Measurements from ENCODE around the gene TBC1D4. TPM values are rescaled to one million over a fixed set of nuclear protein-coding genes. Genes with fewer than 3 reads are reported as not detected.

TBC1D4 gene
- total RNA-seq, 1 experiment from 2014 or later = 15.5 TPM

DNA sequence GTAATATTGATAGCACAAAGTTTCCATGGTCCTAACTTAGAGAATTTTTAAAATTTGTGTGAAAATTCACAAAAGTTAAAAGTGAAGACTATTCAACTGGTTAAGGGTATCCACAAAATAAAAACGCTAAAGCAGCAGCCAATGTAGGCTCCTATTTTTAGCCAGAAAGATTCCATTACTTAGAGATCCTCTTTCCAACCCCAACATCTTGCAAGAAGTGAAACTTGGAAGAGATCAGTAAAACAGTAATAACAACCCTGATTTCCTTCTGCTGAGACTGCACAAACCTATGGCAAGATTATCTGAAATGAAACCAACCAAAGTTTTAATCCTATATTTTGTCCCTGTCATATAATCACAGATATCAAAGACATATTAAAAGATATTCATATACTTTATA, 8.5 kb downstream of the TBC1D4 start:
- Histone ChIP-seq H3K4me3 (ENCODE audit: insufficient read depth, low read depth, low read length) (no peak overlapping the region), H3K36me3 (replicated peaks; ENCODE audit: control insufficient read depth, insufficient read depth, low read length) (no peaks in the 10 kb centered on the region), H3K27me3 (ENCODE audit: control insufficient read depth, insufficient read depth, low read length) (no peaks in the 10 kb centered on the region)
- no peak for DNase-seq

DNA sequence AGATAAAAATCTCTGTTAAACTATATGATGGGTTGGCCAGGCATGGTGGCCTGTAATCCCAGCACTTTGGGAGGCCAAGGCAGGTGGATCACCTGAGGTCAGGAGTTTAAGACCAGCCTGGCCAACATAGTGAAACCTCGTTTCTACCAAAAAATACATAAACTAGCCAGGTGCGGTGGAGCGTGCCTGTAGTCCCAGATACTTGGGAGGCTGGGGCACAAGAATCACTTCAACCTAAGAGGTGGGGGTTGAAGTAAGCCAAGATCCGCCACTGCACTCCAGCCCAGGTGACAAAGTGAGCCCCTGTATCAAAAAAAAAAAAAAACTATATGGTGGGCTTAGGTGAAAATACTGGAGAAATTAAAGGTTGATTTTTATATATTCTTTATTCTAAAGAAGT, 11.3 kb downstream of the TBC1D4 start:
- Histone ChIP-seq H3K4me3 (ENCODE audit: insufficient read depth, low read depth, low read length) (no peak overlapping the region), H3K27me3 (ENCODE audit: control insufficient read depth, insufficient read depth, low read length) (no peaks in the 10 kb centered on the region), H3K36me3 (replicated peaks; ENCODE audit: control insufficient read depth, insufficient read depth, low read length) (no peaks in the 10 kb centered on the region)
- no peak for DNase-seq

DNA sequence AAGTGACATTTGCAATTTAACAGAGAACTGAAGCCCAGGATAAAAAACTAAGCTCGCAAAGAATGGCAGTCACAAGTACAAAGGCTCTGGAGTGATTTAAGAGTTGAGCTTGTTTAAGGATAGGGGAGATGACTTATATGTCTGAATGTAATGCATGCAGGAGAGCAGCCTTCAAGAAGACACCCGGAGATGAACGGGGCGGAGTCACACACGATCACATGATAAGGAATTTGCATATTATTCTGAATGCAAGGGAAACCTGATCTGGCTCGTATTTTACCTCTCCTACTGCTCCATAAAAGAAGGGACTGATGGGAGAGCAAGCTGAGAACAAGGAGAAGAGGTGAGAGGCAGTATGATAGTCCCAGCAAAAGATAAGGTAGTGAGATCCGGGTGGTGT, 12.9 kb downstream of the TBC1D4 start:
- Histone ChIP-seq H3K36me3 (replicated peaks; ENCODE audit: control insufficient read depth, insufficient read depth, low read length) (no peaks in the 10 kb centered on the region), H3K4me3 (ENCODE audit: insufficient read depth, low read depth, low read length) (no peak overlapping the region), H3K27me3 (ENCODE audit: control insufficient read depth, insufficient read depth, low read length) (no peaks in the 10 kb centered on the region)
- DNase-seq = peak; percentile 57

DNA sequence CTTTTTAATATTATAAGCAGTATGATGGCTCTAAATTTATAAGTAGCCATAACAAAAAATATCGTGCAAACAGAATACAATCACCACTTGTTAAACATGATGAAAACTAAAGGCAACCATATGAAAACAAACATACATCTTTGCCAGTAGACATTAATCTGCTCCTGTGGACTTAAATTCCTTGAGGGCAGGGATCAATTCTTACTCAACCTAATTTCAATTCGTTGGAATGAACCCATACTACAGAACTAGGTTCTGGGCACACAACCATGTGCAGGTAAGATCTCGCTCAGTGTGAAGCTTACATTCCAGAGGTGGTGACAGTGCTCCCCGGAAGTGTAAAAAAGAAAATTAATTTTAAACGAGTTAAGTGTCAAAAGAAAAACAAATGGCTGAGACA, 13.4 kb downstream of the TBC1D4 start:
- Histone ChIP-seq H3K4me3 (ENCODE audit: insufficient read depth, low read depth, low read length) (no peak overlapping the region), H3K27me3 (ENCODE audit: control insufficient read depth, insufficient read depth, low read length) (no peaks in the 10 kb centered on the region)
- DNase-seq = no peak

DNA sequence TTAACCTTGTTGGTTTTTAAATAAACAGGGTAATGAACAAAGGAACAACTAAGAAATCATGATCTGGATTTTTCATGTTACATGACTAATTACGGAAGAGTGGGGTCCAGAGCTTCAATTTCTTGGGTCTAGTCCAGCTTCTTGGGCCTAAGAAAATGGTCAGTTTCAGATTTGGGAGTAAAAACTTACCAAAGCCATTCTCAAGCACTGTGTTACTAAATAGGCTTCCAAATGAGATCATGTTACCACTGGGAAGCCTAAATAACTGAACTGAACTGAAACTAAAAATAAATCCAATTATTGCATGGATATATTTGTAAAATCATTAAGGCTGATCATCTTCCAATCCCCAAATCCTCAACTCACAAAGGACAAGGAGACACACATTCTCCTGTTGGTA, 13.9 kb downstream of the TBC1D4 start:
- Histone ChIP-seq H3K4me3 (ENCODE audit: insufficient read depth, low read depth, low read length) (no peak overlapping the region), H3K27me3 (ENCODE audit: control insufficient read depth, insufficient read depth, low read length) (no peaks in the 10 kb centered on the region), H3K36me3 (replicated peaks; ENCODE audit: control insufficient read depth, insufficient read depth, low read length) (no peaks in the 10 kb centered on the region)
- DNase-seq = no peak

More for the DNA sequence above, 13.4 kb downstream of the TBC1D4 start:
- no peaks in the 10 kb centered on the region for H3K36me3 ChIP-seq (replicated peaks; ENCODE audit: control insufficient read depth, insufficient read depth, low read length)

DNA sequence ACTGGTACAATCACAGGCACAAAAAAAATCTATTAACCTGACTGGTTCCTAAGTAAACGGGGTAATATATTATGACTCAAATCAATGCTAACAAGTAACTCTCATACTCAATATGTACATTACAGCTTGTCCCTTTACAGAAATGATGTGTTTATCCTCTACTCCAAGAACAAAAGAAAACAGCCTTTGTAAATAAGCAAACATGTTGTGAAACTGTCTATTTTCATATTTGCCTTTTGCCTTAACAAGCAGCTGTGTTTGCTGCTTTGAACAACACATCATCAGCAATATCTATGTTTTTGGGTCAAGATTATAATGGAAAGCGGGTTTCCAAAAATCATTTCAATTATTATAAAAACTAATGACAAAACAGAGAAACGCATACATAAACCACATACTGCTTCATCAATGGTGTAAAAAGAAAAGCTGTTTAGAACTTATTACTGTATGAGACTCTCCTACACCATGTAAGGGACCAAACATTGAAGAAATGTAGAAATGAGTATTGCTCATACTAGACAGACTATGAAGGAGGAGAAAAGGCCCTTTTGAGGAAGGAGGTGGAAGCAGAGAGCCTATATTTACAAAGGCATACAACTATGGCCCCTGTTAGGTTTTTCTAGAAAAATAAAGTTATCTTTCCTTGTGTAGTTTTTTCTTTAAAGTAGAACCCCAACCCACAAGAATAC, 14.8 kb downstream of the TBC1D4 start:
- H3K27me3 ChIP-seq (ENCODE audit: control insufficient read depth, insufficient read depth, low read length) = no peaks in the 10 kb centered on the region
- no peak for DNase-seq
- no peaks in the 10 kb centered on the region for H3K36me3 ChIP-seq (replicated peaks; ENCODE audit: control insufficient read depth, insufficient read depth, low read length)
- H3K4me3 ChIP-seq (ENCODE audit: insufficient read depth, low read depth, low read length) = no peak overlapping the region

DNA sequence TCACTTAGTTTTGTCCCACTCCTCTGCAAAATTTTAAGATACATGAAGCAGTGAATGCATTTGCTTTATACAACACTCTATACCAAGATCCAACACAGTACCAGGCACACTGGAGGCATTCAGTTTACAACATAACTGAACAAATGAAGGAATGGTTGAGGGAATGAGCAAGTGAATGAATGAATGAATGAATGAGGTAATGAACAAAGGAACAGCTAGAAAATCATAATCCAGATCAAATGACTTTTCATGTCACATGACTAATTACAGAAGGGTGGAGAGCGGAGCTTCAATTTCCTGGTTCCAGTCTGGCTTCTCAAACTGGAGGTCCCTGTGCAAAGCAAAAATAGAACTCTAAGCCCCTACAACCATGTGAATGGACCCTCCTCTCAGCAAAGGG, 16.7 kb downstream of the TBC1D4 start:
- DNase-seq = no peak
- no peak overlapping the region for H3K4me3 ChIP-seq (ENCODE audit: insufficient read depth, low read depth, low read length)
- no peaks in the 10 kb centered on the region for H3K27me3 ChIP-seq (ENCODE audit: control insufficient read depth, insufficient read depth, low read length)
- H3K36me3 ChIP-seq (replicated peaks; ENCODE audit: control insufficient read depth, insufficient read depth, low read length) = no peaks in the 10 kb centered on the region

DNA sequence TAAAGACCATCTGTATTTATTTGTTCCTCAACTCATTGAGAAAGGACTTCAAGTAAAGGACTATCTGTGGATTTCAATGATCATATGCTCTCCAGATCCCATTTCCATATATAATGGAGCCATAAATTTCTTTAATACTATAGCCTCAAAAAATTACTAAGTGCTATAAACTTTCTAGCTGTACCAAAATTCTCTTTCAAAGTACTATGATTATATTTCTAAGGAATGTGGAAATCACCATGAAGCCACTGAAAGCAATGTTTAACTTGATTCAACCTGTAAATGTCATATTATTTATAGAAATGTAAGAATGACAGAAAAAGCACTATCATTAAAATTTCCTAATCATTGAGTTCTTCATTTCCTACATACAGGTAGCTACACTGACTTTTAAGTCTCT, 20.7 kb downstream of the TBC1D4 start:
- H3K4me3 ChIP-seq (ENCODE audit: insufficient read depth, low read depth, low read length) = no peak overlapping the region

DNA sequence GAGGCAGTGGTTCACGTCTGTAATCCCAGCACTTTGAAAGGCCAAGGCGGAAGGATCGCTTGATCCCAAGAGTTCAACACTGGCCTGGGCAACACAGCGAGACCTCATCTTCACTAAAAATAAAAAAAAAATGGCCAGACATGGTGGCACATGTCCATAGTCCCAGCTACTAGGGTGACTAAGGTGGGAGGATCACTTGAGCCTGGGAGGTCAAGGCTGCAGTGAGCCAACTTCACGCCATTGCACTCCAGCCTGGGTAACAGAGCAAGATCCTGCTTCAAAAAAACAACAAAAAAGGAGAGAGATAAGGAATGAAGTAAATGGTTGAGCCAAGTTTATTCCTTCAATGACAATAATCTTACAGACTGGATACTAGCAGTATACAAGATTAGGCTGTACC, 21.3 kb downstream of the TBC1D4 start:
- no peaks in the 10 kb centered on the region for H3K27me3 ChIP-seq (ENCODE audit: control insufficient read depth, insufficient read depth, low read length)
- no peaks in the 10 kb centered on the region for H3K36me3 ChIP-seq (replicated peaks; ENCODE audit: control insufficient read depth, insufficient read depth, low read length)
- no peak for DNase-seq
- H3K4me3 ChIP-seq (ENCODE audit: insufficient read depth, low read depth, low read length) = no peak overlapping the region

More for the DNA sequence above, 20.7 kb downstream of the TBC1D4 start:
- no peak for DNase-seq
- Histone ChIP-seq H3K36me3 (replicated peaks; ENCODE audit: control insufficient read depth, insufficient read depth, low read length) (no peaks in the 10 kb centered on the region), H3K27me3 (ENCODE audit: control insufficient read depth, insufficient read depth, low read length) (no peaks in the 10 kb centered on the region)

DNA sequence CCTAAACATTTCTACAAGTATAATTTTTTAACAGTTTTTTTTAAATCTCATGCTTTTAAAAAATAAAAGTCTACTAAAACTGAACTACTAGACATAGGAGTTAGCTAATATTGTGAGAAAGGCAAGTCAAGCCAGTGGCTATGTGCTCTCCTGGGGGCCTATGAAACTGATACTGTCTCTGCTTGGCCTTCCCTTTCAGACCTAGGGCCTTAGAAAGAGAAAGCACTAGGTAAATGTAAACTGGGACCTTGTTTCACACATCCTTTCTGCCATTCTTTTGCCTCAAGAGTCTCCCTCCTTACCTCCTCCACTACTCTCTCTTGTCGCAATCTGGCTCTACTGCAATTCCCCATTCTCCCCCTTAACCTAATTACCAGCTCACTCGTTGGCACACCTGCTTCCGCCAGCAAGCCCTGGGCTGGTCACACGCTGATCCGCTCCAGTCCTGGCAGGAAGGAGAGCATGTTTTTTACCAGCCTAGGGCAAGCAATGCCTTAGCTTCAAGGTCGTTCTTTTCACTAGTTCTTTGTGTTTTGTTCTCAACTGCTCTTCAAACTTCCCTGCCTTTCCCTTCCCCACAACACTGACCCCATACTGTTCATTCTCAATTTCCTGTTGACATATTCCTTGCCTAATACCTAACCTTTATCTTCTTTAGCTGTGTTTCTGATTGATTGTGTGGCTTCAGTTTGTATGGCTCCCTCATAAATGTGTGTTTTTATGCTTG, 23.1 kb downstream of the TBC1D4 start:
- no peaks in the 10 kb centered on the region for H3K27me3 ChIP-seq (ENCODE audit: control insufficient read depth, insufficient read depth, low read length)
- DNase-seq = peak; percentile 19
- H3K36me3 ChIP-seq (replicated peaks; ENCODE audit: control insufficient read depth, insufficient read depth, low read length) = no peaks in the 10 kb centered on the region
- no peak overlapping the region for H3K4me3 ChIP-seq (ENCODE audit: insufficient read depth, low read depth, low read length)

DNA sequence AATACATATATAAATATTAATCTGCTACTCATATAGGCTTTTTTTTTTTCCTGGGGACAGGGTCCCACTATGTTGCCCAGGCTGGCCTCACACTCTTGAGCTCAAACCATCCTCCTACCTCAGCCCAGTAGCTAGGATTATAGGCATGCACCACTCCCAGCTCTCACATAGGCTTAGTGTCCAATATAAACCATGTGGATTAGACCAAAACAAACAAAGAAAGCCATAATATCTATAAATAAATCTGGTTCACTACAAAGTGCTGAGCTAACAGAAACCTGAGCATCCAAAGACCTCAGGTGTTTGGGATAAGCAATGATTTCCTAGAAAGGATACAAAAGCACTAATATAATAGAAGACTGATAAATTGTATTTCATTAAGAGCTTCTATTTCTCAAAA, 26.0 kb downstream of the TBC1D4 start:
- DNase-seq = no peak
- no peaks in the 10 kb centered on the region for H3K27me3 ChIP-seq (ENCODE audit: control insufficient read depth, insufficient read depth, low read length)
- no peak overlapping the region for H3K4me3 ChIP-seq (ENCODE audit: insufficient read depth, low read depth, low read length)
- H3K36me3 ChIP-seq (replicated peaks; ENCODE audit: control insufficient read depth, insufficient read depth, low read length) = no peaks in the 10 kb centered on the region

DNA sequence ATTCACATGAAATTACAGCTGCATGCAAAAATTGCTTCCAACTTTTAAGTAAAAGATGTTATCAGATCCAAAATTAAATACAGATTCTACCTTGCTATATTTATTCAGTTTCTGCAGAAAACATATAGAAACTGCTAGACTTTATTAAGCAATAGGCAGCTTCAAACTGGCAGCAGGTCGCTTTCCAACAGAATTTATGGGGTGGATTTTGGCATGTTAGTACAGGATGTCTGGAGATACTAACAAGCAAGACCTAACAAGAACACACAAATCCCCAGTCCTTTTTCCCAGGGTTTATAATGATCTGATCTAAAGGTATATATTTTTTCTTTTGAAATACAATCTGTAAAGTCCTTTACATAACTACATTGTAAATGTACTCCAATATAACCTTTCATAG, 27.5 kb downstream of the TBC1D4 start:
- H3K36me3 ChIP-seq (replicated peaks; ENCODE audit: control insufficient read depth, insufficient read depth, low read length) = no peaks in the 10 kb centered on the region
- no peaks in the 10 kb centered on the region for H3K27me3 ChIP-seq (ENCODE audit: control insufficient read depth, insufficient read depth, low read length)
- H3K4me3 ChIP-seq (ENCODE audit: insufficient read depth, low read depth, low read length) = no peak overlapping the region
- no peak for DNase-seq

DNA sequence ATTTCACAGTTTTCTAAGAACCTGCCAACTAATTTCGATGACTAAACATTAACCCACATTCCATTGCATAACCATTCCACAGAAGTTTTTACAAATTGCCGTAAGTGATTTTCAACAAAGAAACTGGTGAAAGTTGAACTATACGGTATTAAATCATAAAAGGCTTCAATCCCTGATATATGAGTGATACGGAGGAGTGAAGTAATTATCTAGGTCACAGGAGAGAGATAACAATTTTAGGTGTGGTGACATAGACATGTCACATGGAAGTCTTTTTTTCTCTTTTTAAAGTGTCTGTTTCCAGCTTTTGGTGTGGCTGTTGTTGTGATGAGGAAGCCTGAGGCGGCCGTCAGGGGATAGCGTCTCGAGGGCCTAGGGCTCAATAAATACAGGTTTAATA, 29.4 kb downstream of the TBC1D4 start:
- no peak overlapping the region for H3K4me3 ChIP-seq (ENCODE audit: insufficient read depth, low read depth, low read length)
- H3K36me3 ChIP-seq (replicated peaks; ENCODE audit: control insufficient read depth, insufficient read depth, low read length) = no peaks in the 10 kb centered on the region
- no peak for DNase-seq
- no peaks in the 10 kb centered on the region for H3K27me3 ChIP-seq (ENCODE audit: control insufficient read depth, insufficient read depth, low read length)

DNA sequence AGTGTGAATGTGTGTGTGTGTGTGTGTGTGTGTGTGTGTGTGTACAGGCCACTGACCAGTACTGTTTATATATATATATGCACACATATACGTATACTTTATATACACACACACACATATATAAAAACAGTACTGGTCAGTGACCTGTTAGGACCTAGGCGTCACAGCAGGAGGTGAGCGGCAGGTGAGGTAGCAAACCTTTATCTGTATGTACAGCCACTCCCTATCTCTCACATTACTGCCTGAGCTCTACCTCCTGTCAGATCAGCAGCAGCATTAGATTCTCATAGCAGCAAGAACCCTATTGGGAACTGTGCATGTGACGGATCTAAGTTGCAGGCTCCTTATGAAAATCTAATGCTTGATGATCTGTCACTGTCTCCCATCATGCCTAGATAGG, 34.5 kb downstream of the TBC1D4 start:
- Histone ChIP-seq H3K27me3 (ENCODE audit: control insufficient read depth, insufficient read depth, low read length) (no peaks in the 10 kb centered on the region), H3K36me3 (replicated peaks; ENCODE audit: control insufficient read depth, insufficient read depth, low read length) (no peaks in the 10 kb centered on the region), H3K4me3 (ENCODE audit: insufficient read depth, low read depth, low read length) (no peak overlapping the region)
- DNase-seq = no peak

DNA sequence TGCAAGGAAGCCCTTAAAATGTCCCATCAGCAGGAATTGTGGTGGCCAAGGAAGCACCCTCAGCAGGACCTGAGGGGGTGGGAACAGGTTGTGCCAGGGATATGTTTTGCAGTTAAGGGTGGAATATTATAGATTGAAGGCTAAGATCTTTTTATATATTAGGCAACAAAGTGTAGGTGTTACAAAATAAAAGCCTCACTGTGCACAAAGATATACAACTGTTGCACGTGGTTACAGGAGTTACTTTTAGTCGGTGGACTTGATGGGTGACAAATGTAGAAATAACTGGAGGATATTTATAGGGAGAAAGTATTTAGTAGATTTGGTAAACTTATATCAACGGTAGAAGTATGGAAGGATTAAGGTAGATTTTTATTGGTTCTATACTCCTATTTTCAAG, 35.1 kb downstream of the TBC1D4 start:
- no peaks in the 10 kb centered on the region for H3K36me3 ChIP-seq (replicated peaks; ENCODE audit: control insufficient read depth, insufficient read depth, low read length)
- no peak overlapping the region for H3K4me3 ChIP-seq (ENCODE audit: insufficient read depth, low read depth, low read length)
- no peaks in the 10 kb centered on the region for H3K27me3 ChIP-seq (ENCODE audit: control insufficient read depth, insufficient read depth, low read length)
- DNase-seq = no peak

Measured in H7 (cell line).